GM11168 (cell line): ENCODE results near the gene IZUMO4.

ENCODE experiments used
- in situ Hi-C: fragments of 300-500 bp; cut with MboI; formaldehyde crosslinking; loops from one replicate; pipeline ENCODE4 v1.12.0; 2022; ENCODE audit warnings: low sequenced_read_pairs; ENCODE audit not compliant: unreplicated experiment

The IZUMO4 gene

GRCh38 chr19:2058570-2059421 is 37.9 kb upstream of the IZUMO4 start:
- in situ Hi-C loops = no loop called here

GRCh38 chr19:2059422-2060201 is 37.1 kb upstream of the IZUMO4 start:
- in situ Hi-C loops = no loop called here

- in situ Hi-C loops = no loop called here
Measured at GRCh38 chr19:2060884-2061494, 35.7 kb upstream of the IZUMO4 start.

GRCh38 chr19:2061495-2062388 is 35.0 kb upstream of the IZUMO4 start:
- in situ Hi-C loops = no loop called here

- in situ Hi-C loops = no loop called here
Measured at GRCh38 chr19:2062389-2062729, 34.4 kb upstream of the IZUMO4 start.

GRCh38 chr19:2062770-2063169 is 33.9 kb upstream of the IZUMO4 start:
- in situ Hi-C loops = no loop called here

- in situ Hi-C loops = no loop called here
Measured at GRCh38 chr19:2063824-2064223, 32.9 kb upstream of the IZUMO4 start.

GRCh38 chr19:2064395-2064787 is 32.3 kb upstream of the IZUMO4 start:
- in situ Hi-C loops = no loop called here

- in situ Hi-C loops = no loop called here
Measured at GRCh38 chr19:2064788-2065524, 31.8 kb upstream of the IZUMO4 start.

GRCh38 chr19:2070436-2070827 is 26.3 kb upstream of the IZUMO4 start:
- in situ Hi-C loops = loop anchor here (10.0 kb wide), 1 partner anchor 146 kb away; no protein-coding TSS in a partner anchor

GRCh38 chr19:2070986-2071673 is 25.6 kb upstream of the IZUMO4 start:
- in situ Hi-C loops = loop anchor here (10.0 kb wide), 1 partner anchor 146 kb away; no protein-coding TSS in a partner anchor

GRCh38 chr19:2072757-2073551 is 23.8 kb upstream of the IZUMO4 start:
- in situ Hi-C loops = loop anchor here (10.0 kb wide), 1 partner anchor 148 kb away; no protein-coding TSS in a partner anchor

- in situ Hi-C loops = loop anchor here (10.0 kb wide), 1 partner anchor 152 kb away; no protein-coding TSS in a partner anchor
Measured at GRCh38 chr19:2076526-2076944, 20.2 kb upstream of the IZUMO4 start.

- in situ Hi-C loops = loop anchor here (10.0 kb wide), 1 partner anchor 153 kb away; no protein-coding TSS in a partner anchor
Measured at GRCh38 chr19:2077398-2077797, 19.3 kb upstream of the IZUMO4 start.

GRCh38 chr19:2077833-2078619 is 18.7 kb upstream of the IZUMO4 start:
- in situ Hi-C loops = loop anchor here (10.0 kb wide), 1 partner anchor 153 kb away; no protein-coding TSS in a partner anchor

- in situ Hi-C loops = loop anchor here (10.0 kb wide), 1 partner anchor 154 kb away; no protein-coding TSS in a partner anchor
Measured at GRCh38 chr19:2079076-2079864, 17.4 kb upstream of the IZUMO4 start.
